Fibroblast of lung (primary cell): ENCODE data around the gene RPA3. TPM values are rescaled to one million over a fixed set of nuclear protein-coding genes. Genes with fewer than 3 reads are reported as not detected.

Experiments
- DNase-seq, 2 donors: peaks; one replicate each; pipeline versions ENCODE4 v3.0.0 to v3.0.0-alpha.2; 2010; ENCODE audit warnings: low read depth in 2 of 2
- H2AFZ ChIP-seq: 2 replicates; pipeline ENCODE4 v1.5.1; 2012; ENCODE audit warnings: low read length, control low read depth, inconsistent platforms
- H3K27ac ChIP-seq: 2 replicates; pipeline ENCODE4 v1.5.1; 2011; ENCODE audit warnings: low read length, control low read depth; ENCODE audit not compliant: insufficient read depth
- H3K27me3 ChIP-seq: 2 replicates; pipeline ENCODE4 v1.5.1; 2011; ENCODE audit warnings: mild to moderate bottlenecking, low read length; ENCODE audit not compliant: control insufficient read depth, insufficient read depth
- H3K36me3 ChIP-seq: 2 replicates; pipeline ENCODE4 v1.5.1; 2011; ENCODE audit warnings: low read length; ENCODE audit not compliant: control insufficient read depth, insufficient read depth
- H3K4me1 ChIP-seq: 2 replicates; pipeline ENCODE4 v1.5.1; 2011; ENCODE audit warnings: low read length; ENCODE audit not compliant: control insufficient read depth, insufficient read depth; ENCODE audit errors: extremely low read depth
- H3K4me2 ChIP-seq: 2 replicates; pipeline ENCODE4 v1.5.1; 2011; ENCODE audit warnings: low read length, control low read depth; ENCODE audit not compliant: insufficient read depth; ENCODE audit errors: extremely low read depth
- H3K4me3 ChIP-seq, 4 experiments: fragments of 200-600 bp in 1 of 4; sonication (generic) in 1 of 4; replicated peaks in 1 of 4; 2 replicates each; pipeline ENCODE4 v1.5.1; 2011 to 2016; ENCODE audit warnings: low read length in 4 of 4, low read depth in 3 of 4, mild to moderate bottlenecking in 3 of 4, control low read depth in 2 of 4, inconsistent platforms in 1 of 4, mixed read lengths in 1 of 4; ENCODE audit not compliant: insufficient read depth in 1 of 4; ENCODE audit errors: control extremely low read depth in 1 of 4
- H3K79me2 ChIP-seq: 2 replicates; pipeline ENCODE4 v1.5.1; 2012; ENCODE audit warnings: mild to moderate bottlenecking, low read length, inconsistent platforms; ENCODE audit not compliant: control insufficient read depth, insufficient read depth
- H3K9ac ChIP-seq: 2 replicates; pipeline ENCODE4 v1.5.1; 2011; ENCODE audit warnings: mild to moderate bottlenecking, low read length, control low read depth; ENCODE audit not compliant: insufficient read depth
- H3K9me3 ChIP-seq: 2 replicates; pipeline ENCODE4 v1.5.1; 2012; ENCODE audit warnings: low read depth, low read length; ENCODE audit not compliant: control insufficient read depth, insufficient read depth
- H4K20me1 ChIP-seq: 2 replicates; pipeline ENCODE4 v1.5.1; 2011; ENCODE audit warnings: low read length; ENCODE audit not compliant: control insufficient read depth, insufficient read depth; ENCODE audit errors: extremely low read depth
- CTCF ChIP-seq, 2 donors: IDR thresholded peaks in 1 of 2; conservative IDR thresholded peaks in 1 of 2; 1 replicate in 1 of 2; 2 replicates in 1 of 2; pipeline ENCODE4 v1.5.1; 2011 to 2012; ENCODE audit warnings: low read length in 2 of 2, control low read depth in 1 of 2, inconsistent platforms in 1 of 2, low read depth in 1 of 2, mild to moderate bottlenecking in 1 of 2
- EZH2 ChIP-seq: IDR thresholded peaks from 2 replicates; pipeline ENCODE4 v1.5.1; 2012; ENCODE audit warnings: low read length, control low read depth, mild to moderate bottlenecking; ENCODE audit errors: missing control alignments
- polyA plus RNA-seq, 2 donors: library from polyadenylated mRNA; depleted of rRNA in 1 of 2; stranded (reverse) in 1 of 2; unstranded in 1 of 2; fragments of >200 nt; gene quantifications; 2 replicates each; pipeline ENCODE4 v1.2.1, GENCODE V29; 2011 to 2012; ENCODE audit warnings: missing spikeins in 1 of 2
- total RNA-seq: library from RNA; depleted of rRNA; stranded (reverse); fragments of >200 nt; gene quantifications from 2 replicates; pipeline ENCODE4 v1.2.1, GENCODE V29; 2014

Gene RPA3
- total and polyA plus RNA-seq, 2 donors (not counting 1 experiment from before 2014, with no cell fraction given), result 19.0 to 23.9 TPM

GRCh38 chr7:7745258-7745657 lies 26.9 kb upstream of the RPA3 start:
- Histone ChIP-seq H3K79me2 (no peaks in the 10 kb centered on the region), H3K9me3 (no peaks in the 10 kb centered on the region), H4K20me1 (no peaks in the 10 kb centered on the region), H3K4me1 (no peaks in the 10 kb centered on the region), H3K36me3 (no peaks in the 10 kb centered on the region), H3K27me3 (no peaks in the 10 kb centered on the region), H3K4me2 (no peak overlapping the region), H3K4me3 (no peak overlapping the region), H3K9ac (no peak overlapping the region), H3K27ac (no peak overlapping the region), H2AFZ (no peak overlapping the region)
- DNase-seq, result no peak
- TF ChIP-seq EZH2 (no peak), CTCF (conservative IDR thresholded peaks at IDR 0.05 in 1 of 2, IDR thresholded peaks at IDR 0.05 in 1 of 2; ENCODE audit: low read depth in 1 of 2, low read length in 2 of 2) (no peak)

- H3K79me2 ChIP-seq, result no peaks in the 10 kb centered on the region
- no peak overlapping the region for H3K9ac ChIP-seq
- H3K36me3 ChIP-seq, result no peaks in the 10 kb centered on the region
- no peaks in the 10 kb centered on the region for H3K27me3 ChIP-seq
- H3K27ac ChIP-seq, result no peak overlapping the region
- TF ChIP-seq CTCF (conservative IDR thresholded peaks at IDR 0.05 in 1 of 2, IDR thresholded peaks at IDR 0.05 in 1 of 2; ENCODE audit: low read depth in 1 of 2, low read length in 2 of 2) (no peak), EZH2 (no peak)
- H3K4me1 ChIP-seq, result no peaks in the 10 kb centered on the region
- no peak overlapping the region for H3K4me2 ChIP-seq
- no peaks in the 10 kb centered on the region for H4K20me1 ChIP-seq
- DNase-seq, result no peak
- H3K9me3 ChIP-seq, result no peaks in the 10 kb centered on the region
- no peak overlapping the region for H2AFZ ChIP-seq
- H3K4me3 ChIP-seq, result no peak overlapping the region
Measured at GRCh38 chr7:7742223-7742622, 23.8 kb upstream of the RPA3 start.

GRCh38 chr7:7740037-7740355 lies 21.6 kb upstream of the RPA3 start:
- DNase-seq, result no peak
- H3K4me3 ChIP-seq, result no peak overlapping the region
- no peak overlapping the region for H3K9ac ChIP-seq
- no peaks in the 10 kb centered on the region for H3K36me3 ChIP-seq
- H3K27me3 ChIP-seq, result no peaks in the 10 kb centered on the region
- no peaks in the 10 kb centered on the region for H3K79me2 ChIP-seq
- H2AFZ ChIP-seq, result no peak overlapping the region
- no peak for TF ChIP-seq EZH2
- no peak for TF ChIP-seq CTCF (conservative IDR thresholded peaks at IDR 0.05 in 1 of 2, IDR thresholded peaks at IDR 0.05 in 1 of 2; ENCODE audit: low read depth in 1 of 2, low read length in 2 of 2)
- H3K9me3 ChIP-seq, result no peaks in the 10 kb centered on the region
- H3K4me2 ChIP-seq, result no peak overlapping the region
- no peaks in the 10 kb centered on the region for H3K4me1 ChIP-seq
- no peak overlapping the region for H3K27ac ChIP-seq
- H4K20me1 ChIP-seq, result no peaks in the 10 kb centered on the region
